ENCODE data around the gene ADAM19.
A peak's percentile ranks its signal among the peaks of the same experiment; 100 is the strongest.

ADAM19 gene

DNA sequence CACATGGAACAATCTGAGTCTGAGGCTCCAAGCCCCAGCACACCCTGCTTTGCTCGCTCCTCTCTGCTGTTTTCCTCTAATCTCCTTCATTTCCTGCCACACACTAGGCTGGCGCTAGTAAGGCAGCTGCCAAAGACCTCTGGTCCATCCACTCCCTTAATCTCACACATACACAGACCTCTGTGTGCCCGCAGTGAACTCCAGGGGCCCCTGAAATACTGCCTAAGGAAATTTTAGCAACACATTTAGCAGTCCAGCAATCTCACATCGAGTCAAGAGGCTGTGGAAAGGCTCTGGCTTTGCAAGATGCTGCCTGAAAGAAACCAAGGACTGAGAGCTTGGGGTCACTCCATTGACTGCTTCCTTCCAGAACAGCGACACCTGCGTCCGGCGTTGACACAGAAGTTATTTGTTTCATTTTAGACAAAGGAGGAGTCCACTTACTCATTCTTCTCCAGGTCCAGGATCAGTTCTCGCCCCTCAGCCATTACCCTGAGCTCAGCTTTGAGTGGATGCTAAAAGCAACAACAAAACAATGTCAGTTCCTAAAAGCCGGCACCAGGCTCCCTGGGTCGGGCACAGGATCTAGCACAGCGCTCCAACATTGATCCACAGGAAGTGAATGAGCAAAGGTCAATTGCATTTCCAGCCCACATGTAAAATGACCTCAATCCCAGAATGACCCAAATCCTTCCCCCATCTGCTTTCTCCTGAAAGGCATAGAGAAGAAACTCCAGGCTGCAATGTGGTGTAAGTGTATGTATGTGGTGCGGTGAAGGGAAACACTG lies 11.5 kb downstream of the ADAM19 start:
- peak in 8 of 58 donors; percentile 10 to 58 (median 21) for DNase-seq

DNA sequence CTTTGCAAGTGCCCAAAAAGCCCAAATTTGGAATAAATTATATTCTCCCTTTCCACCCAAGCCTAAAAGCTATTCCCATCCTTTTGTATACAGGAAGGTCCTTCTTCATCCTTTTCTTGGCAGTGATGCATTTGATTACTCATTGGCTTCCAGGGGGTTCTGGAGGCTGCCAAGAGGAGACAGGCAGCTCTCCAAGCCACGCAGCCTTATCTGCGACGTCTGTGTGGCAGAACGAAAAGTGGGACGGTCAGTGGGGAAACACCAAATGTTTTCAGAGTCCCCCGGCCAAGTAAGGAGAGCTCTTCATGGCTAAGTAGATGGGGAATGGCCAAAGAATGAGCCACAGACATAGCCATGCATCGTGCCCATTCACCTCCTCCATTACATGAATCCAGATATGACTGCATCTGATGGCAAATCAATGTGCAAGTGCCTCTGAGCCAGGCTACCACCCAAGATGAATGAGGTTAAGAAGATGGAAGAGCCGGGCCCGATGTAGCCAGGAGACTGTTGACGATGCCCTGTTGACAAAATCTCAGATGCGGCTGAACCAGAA lies 12.1 kb downstream of the ADAM19 start:
- DNase-seq = peak in 24 of 58 donors; percentile 20 to 62 (median 40)

DNA sequence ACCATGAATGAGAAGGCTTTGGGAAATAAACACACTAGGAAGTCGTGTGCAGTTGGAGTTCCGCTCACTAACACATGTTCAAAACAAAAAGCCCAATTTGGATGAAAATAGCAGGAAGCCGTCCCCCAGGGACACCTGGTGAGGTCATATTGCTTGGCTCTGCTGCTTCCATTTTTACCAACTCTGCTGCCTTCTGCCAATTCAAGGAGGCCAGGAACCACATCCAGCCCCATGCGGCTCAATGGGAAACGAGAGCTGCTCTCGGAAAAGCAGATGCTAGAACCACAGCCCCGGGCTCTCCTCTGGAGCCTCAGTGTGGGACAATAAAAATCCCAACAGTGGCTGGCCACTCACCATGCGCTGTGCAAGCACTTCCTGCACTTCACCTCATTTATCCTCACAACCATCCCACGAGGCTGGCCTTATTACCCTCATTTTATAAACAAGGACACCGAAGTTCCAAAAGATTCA lies 13.4 kb downstream of the ADAM19 start:
- peak in 6 of 58 donors; percentile 12 to 38 (median 20) for DNase-seq

DNA sequence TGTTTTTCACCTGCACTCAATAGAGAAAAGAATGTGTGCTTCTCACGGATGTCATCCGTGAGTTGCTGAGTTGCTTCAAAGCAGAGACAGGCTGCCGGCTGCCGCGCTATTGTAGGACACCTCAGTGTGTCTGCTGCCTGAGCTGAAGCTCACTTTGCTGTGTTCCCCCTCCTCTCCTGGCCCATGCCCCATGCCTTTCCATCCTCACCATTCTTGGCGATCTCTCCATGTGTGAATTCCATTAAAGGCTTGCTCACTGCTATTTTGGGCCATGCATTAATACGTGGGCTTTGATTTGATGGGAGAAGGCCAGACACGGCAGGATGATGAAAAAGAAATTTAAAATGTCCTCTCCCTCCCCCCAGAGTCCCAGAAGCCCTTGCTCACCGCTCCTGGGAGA lies 14.5 kb downstream of the ADAM19 start:
- peak in 3 of 58 donors; percentile 4 to 10 (median 6) for DNase-seq

DNA sequence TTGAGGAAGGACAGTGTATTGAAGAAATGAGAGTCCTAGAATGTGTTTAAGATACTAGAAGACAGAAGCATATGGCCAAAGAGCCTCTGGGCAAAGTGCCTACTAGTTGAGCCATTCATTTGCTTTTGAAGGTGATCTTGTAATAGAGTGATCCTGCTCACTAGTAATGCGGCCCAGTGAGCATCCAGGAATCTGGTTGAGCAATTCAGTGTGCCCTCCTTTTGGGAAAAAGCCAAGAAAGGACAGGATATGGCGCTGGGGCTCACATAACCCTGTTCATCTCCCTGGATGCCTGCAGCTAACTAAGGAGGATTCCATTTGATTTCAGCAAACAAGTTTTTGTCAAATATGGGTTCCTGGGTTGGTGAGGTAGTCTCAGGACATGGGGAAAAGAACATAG lies 16.3 kb downstream of the ADAM19 start:
- DNase-seq = no peak

DNA sequence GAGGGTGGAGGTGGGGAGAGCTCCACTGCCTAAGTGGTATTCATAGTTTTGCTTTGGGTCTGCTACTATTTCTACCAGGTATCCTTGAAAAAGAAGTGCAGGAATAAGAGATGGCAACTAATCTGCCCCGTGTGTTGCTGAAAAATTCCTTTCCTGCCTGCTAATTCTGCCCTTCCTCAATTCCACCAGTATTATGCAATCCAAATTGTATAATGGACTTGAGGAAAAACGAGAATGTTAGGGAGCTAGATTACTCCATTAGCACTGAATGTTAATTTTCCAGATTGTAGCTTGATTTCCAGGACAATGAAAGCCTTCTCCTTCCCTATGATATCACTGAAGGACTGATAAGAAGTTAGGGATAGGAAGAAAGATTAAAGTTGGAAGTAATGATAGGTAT lies 16.9 kb downstream of the ADAM19 start:
- no peak for DNase-seq

DNA sequence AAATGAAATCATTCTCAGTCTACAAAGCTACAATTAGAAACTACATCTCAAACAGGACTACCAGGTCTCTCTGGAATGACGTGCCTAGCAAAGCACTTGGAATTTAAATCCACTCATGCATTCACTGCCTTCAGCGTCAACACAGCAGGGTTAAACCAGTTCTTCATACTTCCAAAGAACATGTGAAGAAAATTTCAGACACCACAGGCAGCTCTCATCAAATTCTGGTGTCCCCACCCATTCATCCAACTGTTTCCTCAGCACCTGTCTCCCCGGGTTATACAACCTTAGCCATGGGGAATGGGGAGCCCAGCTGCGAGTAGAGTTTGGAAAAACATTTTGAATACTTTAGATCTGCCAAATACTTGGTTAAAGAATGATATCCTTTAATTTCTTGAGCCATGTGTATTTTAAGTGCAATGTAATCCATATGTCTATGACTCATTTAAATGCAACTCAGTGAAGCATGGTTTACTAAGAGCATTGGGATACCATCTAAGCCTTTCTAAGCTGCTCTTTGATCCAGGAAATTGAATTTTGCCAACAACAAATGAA lies 17.5 kb downstream of the ADAM19 start:
- no peak for DNase-seq

DNA sequence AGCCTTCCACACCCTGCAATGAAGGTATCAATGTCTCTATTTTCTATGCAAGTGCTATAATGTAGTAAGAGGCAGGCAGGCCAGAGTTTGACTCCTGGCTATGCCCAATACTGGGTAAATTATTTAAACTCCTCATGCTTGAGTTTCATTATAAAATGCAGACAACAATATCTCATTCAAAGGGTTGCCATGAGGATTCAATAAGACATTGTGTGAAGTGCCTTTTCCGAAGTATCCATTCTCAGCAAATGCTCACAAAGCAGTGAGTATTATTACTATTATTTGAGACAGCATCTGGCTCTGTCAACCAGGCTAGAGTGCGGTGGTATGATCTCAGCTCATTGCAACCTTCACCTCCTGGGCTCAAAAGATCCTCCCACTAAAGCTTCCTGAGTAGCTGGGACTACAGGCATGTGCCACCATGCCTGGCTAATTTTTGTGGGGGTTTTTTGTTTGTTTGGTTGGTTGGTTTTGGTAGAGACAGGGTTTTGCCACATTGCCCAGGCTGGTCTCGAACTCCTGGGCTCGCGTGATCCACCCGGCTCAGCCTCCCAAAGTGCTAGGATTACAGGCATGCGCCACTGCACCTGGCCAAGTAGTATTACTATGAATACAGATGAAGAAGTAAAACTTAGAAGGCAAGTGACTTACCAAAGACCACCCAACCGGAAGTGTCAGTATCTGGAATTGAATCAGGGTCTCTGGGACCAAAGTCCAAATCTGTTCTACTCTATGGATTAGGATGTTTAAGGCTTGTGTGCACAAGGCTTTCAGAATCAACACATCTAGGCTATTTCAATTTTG lies 18.8 kb downstream of the ADAM19 start:
- no peak for DNase-seq

DNA sequence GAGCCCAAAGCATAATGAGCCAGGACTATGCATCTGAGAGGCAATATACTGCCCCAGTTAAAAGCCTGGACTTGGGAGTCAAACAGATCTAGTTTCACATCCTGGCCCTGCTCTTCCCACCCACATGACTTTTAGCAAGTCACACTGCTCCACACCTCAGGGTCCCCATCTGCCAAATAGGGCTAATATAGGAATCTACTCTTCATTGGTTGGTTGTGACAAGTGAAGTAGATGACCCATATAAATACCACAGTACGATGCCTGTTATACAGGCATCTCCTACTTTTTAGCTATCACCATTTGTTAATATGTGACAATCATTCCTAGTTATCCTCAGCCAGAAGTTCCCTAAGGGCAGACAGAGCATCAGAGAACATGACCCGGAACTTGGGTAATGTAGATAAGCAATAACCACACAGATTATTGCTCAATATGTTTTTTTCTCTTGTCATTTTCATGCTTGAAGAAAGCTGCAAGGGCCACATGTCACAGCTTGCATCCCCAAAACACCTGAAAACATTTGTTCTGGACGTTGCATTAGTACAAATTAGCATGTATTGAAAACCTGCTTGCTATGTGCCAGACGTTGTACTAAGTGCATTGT lies 20.4 kb downstream of the ADAM19 start:
- no peak for DNase-seq

DNA sequence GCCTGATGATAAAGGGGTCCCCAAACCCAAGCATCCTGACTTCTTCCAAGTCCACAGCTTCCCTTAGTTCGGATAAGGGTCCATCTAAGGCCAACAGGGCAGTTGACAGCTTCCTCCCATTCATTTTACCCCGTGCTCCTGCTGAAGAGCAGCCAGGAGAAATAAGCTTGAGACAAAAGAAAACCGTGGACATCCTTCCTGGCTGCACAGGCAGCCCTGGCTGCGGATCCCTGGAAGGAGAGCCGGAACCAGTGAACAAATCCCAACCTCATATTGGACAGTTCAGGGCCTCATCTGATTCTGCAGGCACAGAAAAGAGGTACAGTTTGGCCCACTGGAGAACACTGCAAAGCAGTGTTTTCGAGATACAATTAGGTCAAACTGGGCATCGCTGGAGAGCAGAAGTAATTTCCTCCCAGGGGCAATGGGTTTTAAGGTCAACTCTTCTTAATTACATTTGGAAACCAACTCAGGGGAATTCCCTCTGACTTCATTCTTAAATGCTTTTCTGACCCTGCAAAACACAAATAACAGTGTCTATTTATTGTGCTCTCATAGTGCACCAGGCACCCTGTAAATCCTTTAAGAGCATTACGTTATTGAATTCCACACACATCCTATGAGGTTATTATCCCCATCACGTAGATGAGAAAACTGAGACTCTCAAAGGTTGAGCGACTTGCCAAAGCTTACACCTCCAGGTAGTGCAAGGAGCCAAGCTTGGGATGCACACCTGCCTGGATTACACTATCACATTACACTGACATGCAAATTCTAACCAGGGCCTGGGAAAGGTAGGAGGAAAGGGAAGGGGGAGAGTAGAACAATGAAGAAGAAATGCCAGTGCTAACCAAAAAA lies 21.2 kb downstream of the ADAM19 start:
- no peak for DNase-seq

DNA sequence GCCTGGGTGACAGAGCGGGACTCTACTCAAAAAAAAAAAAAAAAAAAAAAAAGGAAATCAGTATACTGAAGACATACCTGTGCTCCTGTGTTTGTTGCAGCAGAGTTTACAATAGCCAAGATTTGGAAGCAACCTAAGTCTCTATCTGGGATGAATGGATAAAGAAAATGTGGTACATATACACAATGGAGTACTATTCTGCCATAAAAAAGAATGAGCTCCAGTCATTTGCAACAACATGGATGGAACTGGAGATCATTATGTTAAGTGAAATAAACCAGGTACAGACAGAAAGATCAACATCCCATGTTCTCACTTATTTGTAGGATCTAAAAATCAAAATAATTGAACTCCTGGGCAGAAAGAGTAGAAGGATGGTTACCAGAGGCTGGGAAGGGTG lies 22.9 kb downstream of the ADAM19 start:
- no peak for DNase-seq

DNA sequence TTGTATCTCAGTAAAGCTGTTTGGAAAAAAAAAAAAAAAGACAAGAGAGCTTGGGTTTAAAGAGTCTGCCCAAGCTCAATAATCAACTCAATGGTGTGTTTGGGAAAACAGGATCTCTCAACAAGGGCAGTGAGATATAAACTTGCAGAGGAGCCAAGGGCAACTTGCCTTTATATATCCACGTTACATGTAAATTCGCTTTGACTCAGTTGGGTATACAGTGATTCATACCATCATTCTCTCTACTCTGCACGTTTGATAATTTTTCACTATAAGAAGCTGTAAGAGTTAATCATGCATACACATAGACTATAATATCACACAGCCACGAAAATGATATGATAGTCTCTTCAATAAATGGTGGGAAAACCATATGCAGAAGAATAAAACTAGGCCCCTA lies 24.9 kb downstream of the ADAM19 start:
- DNase-seq = no peak

DNA sequence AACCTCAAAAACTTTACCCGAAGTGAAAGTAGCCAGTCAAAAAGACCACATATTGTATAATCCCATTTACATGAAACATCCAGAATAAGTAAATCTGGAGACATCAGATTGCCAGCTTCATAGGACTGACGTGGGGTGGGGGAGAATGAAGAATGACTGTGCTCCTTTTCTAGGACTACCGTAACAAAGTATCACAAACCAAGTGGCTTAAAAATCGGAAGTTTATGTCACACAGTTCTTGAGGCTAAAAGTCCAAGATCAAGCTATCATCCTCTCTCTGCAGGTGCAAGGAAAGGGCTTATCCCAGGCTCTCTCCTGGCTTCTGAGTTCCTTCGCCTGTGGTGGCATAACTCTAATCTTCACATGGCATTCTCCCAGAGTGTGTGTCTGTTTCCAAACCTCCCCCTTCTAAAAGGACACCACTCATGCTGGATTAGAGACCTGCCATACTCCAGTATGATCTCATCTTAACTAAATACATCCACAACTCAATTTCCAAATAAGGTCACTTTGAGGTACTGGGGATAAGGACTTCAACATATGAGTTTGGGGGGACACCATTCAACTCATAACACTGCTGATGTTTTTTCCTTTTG lies 25.5 kb downstream of the ADAM19 start:
- DNase-seq = no peak

DNA sequence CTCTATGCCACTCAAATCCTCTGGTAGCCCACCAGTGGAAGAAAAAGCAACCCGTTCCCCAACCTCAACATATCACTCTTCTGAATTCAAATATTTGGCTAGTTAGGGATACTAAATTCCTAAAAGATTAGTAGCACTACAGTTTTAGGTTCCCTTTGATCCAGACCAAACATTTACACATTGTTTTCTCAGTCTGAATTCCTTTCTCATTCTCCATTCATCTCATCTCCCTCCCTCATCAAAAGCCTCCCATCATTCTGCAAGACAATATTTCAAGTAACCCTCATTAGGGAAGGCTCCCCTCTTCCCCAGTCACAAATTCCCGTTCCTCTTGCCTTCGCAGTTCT lies 26.3 kb downstream of the ADAM19 start:
- DNase-seq = no peak

DNA sequence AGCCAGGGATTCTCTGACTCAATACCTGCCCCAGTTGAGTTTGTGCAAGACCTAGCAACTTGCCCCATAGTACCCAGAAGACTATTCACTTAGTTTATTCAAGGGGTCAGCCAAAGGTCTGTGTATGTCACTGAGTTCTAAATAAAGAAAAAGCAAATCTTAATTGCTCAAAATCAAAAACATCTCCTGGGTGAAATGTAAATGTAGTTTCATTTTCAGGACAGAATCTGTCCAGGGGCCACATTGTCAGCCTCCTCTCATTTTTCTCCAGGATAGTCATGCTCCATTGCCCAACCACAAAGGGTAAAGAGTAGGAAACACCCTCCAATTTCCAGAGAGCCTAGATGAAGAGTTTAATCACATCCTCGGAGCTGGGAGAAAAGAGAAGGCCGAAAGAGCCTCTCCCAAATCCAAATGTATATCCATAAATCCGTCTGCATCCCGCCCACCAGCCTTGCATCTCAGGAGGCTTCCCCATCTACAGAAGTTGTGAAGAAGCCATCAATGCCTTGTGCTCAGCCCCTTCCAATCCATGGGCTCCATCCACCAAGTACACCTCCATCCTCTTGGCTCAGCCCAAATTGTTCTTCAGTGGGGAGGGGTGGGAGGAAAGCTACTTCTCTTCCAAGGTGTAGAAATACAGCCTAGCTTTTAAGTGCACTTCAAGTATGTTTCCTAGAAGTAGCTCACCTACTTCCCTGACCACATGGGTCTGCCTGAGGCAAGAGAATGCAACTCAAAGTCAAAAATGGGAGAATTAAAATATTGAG lies 26.9 kb downstream of the ADAM19 start:
- DNase-seq = no peak

DNA sequence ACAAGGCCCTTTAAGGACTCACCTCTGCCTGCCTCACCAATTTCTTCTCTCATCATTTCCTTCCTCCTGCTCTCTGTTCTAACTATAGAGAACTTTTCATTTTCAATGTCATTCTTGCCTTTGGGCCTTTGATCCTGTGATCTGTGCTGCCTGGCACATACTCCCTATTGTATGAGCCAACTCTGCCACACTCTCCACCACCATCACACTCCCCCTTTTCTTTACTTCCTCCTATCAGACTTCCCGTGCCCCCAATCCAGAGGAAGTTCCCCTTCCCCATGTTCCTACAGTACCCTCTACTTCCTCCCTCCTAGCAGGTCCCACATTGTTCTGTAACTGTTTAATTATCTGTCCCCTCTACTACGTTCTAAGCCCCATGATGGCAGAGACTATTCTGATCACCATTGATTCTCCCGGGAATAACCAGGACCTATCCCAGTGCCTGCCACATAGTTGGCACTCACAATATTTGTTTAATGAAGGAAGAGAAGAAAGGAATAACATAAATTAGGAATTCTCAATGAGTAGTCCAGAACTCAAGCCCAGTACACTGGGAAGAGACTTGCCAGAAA lies 27.5 kb downstream of the ADAM19 start:
- DNase-seq = no peak

DNA sequence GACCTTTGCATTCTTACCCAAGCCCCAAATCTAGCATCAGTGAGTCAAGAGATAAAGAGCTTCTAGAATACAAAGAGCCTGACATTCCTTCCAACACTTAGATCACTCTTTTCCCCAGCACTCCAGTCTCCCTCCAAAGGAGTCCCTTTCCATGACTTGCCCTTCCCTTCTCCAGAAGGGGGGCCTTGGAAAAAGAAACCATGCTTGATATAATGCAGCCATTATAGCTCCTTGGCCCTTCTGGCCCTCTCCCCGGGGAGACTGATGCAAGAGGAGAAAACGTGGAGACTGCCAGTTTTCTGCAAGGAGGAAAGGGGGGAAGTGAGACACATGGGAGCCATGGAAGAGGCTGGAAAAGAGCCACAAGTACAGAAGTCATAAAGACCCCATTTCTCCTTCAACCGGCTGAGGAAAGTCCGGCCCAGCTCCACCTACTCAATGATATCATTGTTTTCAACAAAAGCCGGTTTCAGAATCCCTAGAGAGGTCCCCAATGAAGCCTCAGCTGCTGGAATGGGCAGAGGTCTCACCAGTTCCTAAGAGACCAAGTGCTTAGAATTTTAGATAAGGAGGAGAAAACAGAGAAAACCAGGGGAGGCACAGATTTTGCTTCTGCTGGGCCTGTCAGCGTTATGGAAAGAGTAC lies 29.0 kb downstream of the ADAM19 start:
- peak in 1 of 58 donors; percentile 61 for DNase-seq

DNA sequence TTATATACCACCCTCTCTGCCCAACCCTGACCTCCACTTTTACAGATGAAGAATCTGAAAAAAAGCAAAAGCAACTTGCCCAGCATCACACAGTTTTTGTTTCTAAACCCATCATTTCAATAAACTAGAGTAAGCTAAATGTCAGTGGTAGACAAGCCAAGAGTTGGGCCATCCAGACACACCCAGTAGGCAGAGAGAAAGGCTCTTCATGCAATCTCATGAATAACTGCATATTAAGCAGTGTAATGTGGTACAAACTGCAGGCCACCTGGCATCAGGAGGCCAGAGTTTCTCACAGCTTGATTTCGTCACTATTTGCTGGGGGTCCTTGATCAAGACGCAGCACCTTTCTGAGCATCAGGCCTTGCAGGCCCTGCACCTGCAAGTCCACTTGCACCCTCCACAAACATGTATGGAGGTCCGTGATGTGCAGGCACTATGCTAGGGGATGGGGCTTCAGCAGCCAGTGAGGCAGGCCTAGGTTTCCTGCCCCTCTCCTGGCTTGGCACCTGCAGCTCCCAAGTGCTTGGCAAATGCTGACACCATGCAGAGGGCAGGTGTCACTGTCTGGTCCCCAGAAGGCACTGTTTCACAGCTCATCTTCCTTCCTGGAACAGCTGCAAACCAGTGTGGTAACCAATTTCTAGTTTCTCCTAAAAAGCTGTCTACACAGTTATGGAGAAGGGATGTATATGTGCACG lies 29.8 kb downstream of the ADAM19 start:
- DNase-seq = no peak
